Measurements from ENCODE around the gene MICAL2.

MICAL2 gene

DNA sequence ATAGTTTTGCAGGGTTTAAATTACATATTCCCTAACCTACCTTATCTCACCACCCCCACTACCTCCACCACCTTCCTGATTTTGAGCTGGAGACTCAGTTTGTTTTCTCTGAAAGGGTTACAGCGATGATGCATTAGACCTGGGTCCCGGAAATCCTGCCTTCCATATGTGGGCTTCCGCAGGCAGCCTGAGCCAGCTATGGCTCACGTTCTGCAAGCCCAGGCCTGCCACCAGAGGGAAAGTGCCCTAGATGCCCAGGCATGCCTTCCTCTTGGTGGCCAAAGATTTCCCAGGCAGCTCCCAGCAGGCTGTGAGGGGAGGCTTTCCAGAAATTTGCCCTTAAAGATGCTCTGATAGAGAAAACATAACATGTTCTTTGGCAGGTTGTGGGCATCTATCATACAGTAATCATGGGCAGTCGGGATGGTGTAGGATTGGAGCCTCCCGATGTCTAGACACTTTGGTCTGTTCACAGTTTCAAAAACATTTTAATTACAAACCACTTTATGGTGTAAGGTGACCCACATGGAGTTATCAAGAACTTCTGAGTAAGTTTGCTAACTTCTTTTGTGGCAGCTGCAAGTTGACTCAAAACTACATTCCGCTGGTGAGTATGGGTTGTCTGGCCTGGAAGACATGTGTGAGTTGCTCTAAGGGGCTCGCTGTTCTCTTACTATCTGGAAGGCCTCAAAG is 79.3 kb downstream of the MICAL2 start:
- peak; percentile 26 for DNase-seq (ENCODE audit: low read depth)

DNA sequence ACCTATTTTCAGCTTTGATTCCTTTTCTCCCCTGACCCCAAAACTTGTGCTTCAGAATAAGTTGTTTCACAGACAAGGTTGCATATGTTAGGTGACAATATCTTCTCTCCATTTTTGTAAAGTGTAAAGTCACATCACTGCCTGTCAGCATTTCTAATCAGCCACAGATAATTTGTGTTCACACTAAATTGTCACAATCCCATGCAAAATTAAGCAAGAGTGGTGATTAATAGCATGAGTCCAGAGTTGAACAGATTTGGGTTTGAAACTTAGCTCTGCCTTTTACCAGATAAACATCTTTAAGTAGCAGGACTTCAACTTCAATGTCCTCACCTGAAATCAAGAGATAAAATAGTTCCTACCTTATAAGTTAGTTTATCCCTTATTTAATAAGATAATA is 80.1 kb downstream of the MICAL2 start:
- DNase-seq (ENCODE audit: low read depth), result no peak

DNA sequence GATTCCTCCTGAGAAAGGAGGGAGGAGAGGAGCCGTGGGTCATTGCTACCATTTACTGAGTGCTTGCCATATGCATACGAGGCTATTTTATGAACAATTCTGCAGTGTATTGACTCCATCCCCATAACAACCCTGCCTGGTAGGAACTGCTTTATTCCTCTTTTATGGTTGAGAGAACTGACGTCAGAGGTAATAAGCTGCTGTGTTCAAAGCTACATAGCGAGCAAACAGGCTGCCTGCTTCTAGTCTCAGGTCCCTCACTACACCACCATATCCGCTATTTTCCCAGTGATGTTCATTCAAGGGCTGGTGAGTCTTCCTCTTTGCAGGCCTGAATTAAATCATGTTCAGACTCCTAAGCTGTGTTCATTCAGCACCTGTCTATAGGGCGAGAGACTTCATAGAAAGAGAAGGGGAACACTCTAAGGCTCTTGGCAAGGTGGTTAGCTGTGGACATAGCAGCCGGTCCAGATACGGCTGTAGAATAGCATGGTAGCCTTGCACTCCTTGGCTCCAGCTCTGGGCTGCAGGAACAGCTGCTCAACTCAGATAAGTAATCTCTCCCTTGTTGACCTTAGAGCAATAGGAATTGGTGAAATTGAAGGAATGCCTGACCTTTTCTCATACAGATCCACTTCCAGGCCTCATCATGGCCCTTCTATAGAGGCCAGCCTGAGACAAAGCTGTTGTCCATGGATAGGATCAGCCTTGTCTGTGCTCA is 82.6 kb downstream of the MICAL2 start:
- DNase-seq (ENCODE audit: low read depth), result no peak

DNA sequence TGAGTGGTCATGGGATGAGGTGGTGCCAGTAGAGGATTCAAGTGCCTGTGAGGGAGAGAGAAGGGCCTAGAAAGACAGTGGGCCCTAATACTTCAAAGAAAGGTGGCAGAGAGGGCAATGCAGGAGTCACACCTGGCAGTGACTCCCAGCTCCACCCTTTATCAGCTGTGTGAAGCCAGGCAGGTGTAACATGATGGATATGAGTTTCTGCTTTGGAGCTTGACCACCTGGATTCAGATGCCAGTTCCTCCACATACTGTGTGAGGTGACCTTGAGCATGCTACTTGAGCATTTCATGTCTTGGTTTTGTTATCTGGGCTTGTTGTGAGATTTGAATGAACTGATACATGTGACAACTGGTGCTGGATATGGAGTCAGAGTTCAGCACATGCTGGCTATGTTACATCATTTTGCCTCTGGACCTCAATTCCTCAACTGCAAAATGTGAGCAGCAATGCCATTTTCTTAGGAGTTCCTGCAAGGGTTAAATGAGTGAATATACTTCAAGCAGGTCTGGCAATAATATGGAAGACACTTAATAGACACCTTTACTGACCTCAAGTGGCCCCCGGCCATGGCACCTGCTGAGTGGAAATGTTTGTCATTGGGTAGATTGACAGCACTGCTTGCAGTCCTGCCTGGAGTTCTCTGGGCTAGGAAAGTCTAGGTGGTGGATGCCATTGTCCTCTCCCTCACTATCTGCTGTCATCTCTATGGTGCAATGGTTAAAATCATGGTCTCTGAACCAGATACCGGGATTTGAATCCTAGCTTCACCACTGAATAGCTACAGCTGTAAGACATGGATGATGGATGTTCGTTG is 83.3 kb downstream of the MICAL2 start:
- no peak for DNase-seq (ENCODE audit: low read depth)

DNA sequence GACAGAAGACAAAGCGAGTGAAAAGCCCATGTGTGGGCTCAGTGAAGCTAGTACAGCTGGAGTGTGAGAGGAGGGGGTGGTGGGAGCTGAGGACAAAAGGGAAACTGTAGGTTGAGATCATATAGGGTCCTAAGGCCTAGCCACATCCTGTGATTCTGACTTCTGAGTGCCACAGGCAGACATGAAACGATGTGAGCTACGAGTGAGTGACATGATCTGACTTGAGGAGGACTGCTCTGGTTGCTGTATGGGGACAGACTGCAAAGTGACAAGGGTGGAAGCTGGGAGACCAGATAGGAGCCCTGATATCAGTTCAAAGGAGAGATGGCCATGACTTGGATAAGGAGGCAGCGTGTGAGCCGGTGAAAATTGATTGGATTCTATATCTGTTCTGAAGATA is 85.4 kb downstream of the MICAL2 start:
- DNase-seq (ENCODE audit: low read depth), result no peak

DNA sequence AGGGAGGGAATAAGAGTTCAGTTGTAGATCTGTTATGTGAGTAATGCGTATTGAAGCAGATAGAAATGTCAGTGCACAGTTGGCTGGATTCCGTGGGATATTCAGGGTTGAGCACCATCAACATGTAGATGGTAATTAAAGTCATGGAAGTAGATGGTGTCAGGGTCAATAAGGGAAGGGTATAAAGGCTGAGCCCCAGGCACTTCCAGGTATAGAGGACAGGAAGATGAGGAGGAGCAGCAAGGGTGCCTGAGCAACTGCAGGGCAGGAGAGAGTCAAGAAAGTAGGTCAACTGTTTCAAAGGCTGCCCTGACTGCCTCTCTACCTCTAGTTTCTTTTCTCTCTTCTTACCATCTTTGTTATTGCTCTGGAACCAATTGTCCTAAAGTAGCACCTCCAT is 85.9 kb downstream of the MICAL2 start:
- no peak for DNase-seq (ENCODE audit: low read depth)

DNA sequence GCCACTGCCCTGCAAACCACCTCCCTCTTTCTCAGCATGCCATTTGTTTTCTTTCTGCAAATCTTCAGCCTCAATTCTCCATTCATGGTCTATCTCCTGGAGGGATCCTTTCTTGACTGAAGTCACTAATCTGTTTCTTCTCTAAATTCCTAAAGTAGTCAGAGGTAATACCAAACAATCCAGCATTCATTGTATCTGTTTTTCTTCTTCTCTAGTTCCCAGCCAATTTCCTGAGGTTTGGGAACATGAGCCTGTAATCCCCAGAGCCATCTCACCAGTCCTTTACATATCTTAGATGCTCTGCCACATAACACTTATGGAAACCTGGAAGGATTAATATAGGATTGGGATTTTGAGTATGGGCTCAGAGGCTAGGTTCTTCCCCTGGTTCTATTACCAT is 86.5 kb downstream of the MICAL2 start:
- DNase-seq (ENCODE audit: low read depth), result no peak

DNA sequence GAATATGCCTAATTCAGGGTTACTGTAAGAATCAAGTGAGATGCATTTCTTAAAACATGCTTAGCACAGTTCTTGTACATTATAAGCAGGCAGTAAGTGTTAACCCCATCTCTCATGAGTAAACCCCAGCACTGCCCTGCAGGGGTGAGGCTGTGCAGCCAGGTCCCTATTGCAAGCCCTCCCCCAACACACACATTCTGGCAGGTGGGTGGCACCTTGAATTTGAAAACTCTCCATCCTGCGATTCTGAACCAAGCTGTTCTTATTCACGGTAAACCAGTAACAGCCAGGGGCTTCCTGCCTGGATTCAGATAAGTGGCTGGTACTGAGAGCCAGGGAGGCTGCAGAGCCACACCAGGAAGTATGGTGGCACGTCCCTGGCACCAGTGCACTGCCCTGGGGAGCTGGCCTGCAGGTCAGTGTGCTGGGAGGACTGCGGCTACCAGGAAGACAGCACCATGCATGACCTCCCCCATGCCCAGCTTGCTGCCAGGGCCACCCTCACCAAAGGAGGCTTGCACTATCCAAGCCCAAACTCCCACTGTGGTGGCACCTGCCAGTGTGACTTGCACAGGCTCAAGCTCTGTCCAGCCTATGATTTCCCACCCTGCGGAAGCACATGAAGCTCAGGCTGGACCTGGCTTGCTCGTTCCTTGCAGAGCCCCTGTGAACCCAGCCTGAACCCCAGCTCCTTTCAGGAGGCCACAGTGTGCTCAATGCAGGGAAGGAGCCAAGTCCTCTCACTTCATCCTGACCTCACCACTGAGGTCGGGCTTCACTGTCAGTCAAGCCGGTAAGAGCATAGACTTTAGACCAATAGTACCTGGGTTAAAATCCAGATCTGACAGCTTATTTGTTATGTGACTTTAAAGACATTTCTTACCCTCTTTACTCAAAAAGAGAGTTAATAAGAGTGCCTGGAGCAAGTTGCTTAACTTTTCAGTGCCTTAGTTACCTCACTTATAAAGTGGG is 88.1 kb downstream of the MICAL2 start:
- DNase-seq (ENCODE audit: low read depth), result no peak

DNA sequence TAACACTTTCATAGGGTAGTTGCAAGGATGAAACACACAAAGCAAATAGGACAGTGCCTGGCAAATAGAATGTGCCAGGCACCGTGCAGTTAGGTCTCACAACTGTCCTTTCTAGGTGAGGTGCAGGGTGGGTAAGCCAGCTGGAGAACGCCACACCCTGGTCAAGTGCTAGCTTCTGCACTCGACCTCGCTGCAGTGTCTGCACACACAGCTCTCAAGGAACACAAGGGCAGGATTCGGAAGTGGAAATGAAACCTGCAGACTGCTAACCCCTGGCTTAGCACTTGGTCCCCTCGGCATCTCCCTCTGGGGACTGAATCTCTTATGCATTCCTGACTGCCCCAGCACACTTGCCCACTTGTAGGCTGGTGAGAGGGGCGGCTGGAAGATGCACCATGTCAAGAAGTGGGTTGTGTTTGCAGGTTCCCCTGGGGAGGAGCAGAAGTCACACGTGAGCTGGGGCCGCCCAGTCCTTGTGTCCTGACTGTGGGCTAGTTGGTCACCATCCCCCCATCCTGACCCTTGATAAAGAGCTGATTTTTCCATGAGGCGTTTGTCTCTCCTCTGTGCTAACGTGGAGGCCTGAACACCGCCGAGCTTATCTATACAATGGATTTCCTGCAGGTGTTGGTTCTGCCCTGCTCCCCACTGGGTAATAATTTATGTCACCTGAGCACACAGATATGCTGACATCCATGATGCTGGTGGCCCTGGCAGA is 89.0 kb downstream of the MICAL2 start:
- no peak for DNase-seq (ENCODE audit: low read depth)

DNA sequence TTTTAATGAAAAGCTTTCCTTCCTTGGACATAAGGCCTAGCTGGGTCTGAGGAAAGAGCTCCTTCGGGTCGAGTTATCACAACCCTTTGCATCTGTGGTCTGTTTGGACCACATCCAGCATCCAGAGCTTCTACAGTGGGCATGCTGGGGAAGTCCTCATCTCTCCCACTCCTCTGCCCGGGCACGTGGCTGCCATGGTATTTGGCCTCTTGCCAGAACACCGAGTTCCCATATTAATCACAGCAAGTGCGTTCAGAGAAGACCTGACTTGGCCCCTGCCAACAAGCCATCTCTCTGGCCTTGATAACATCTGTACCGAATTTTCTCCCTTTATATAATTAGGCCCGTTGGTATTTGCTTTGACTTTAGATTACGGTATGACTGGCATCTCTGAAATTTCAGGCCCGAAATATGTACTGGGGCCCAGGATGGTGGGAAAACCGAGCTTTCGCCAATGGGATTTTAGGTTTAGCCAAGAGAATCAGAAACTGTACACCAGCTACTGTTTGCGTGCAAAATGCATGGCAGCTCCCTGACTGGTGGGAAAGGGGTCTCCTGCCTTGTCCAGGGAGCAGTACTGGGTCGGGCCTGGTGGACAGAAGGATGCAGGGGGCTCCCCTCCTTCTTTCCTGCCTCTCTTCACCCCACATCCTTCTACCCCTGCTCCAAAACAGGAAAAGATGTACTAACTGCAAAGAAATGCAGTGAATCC is 90.0 kb downstream of the MICAL2 start:
- DNase-seq (ENCODE audit: low read depth), result no peak

DNA sequence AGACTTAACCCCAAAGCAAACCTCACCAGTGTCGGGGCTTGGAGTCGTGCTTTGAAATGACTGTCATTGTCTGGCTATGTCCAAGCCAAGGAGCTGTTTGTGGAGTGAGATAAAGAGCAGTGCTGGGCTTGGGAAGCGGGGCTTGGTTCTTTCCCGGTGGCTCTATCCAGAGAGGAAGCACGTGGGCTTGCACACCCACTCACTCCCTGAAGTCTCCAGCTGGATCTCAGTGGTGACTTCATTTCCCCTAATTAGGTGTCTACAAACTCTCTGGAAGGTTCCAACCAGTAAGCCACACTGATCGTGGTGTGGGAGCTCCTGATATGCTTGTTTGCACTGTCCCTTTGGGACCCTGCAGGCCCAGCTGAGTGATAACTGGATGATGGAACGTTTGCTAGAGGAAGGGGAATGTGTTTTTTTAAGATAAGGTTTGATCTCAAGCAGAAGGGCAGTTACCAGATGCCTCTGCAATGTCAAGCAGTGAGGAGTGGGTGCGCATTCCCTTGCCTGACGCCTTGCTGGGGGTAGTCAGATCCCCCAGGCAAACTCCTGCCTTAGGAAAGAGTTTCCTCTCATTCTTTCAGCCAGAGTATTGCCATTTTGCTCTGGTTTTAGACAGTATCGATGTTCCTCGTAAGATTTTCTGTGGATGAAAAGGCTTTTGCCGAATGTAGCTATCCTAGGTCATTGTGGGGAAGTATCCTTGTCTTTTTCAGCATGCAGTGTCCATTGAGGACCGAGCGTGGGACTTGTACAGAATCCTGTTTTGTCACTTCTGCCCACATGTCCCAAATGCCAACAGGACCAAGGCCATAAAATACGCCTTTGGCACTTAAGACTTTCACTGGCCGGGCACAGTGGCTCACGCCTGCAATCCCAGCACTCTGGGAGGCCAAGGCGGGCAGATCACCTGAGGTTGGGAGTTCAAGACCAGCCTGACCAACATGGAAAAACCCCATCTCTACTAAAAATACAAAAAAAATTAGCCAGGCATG is 90.9 kb downstream of the MICAL2 start:
- DNase-seq (ENCODE audit: low read depth), result no peak

DNA sequence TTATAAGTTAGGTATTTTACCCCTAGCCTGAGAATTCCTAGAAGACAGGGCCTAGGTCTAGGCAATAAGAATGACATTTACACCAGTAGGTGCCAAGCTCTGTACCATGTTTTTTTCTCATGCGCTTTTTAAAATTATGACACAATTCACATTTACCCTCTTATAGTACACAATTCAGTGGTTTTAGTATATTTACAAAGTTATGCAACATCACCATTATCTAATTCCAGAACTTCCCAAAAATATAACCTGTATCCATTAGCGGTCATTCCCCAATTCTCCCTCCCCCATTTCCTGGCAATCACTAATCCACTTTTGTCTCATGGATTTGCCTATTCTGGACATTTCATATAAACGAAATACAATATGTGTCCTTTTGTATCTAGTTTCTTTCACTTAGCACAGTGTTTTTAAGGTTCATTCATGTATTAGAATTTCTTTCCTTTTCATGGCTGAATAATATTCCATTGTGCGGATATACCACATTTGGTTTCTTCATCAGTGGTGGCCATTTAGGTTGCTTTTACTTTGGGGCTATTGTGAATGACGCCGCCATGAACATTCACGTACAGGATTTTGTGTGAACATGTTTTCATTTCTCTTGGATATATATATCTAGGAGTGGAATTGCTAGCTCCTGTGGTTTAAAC is 92.4 kb downstream of the MICAL2 start:
- no peak for DNase-seq (ENCODE audit: low read depth)

DNA sequence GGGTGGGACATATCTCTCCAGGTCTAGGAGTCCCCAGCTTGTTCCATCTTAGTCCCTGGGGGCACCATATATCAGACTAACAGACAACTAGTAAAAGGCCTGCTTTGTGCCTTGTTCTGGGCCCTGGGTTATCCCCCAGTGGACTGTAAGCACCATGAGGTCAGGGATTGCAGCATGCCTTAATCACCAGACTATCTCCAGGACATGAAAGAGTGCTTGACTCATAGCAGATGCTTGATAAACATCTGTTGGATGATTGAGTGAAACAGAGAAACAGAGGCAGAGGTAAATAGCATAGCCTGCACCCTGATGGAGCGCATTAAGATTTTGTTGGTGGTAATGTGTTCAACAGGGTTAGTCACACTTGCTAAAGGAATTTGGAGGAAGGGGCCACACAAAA is 94.1 kb downstream of the MICAL2 start:
- DNase-seq (ENCODE audit: low read depth), result no peak

DNA sequence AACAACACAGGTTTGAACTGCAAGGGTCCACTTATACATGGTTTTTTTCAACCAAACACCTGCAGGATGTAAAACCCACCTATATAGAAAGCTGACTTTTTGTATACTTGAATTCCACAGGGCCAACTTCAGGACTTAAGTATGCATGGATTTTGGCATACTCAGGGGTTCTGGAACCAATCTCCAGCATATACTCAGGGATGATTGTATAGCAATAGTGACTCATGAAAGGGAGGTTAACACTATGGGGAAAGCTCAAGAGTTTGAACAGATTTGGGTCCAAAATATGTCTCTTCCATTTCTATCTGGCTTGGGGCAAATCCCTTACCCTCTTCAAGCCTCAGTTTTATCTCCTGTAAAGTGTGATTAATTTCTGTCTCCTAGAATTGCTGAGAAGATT is 94.9 kb downstream of the MICAL2 start:
- no peak for DNase-seq (ENCODE audit: low read depth)

DNA sequence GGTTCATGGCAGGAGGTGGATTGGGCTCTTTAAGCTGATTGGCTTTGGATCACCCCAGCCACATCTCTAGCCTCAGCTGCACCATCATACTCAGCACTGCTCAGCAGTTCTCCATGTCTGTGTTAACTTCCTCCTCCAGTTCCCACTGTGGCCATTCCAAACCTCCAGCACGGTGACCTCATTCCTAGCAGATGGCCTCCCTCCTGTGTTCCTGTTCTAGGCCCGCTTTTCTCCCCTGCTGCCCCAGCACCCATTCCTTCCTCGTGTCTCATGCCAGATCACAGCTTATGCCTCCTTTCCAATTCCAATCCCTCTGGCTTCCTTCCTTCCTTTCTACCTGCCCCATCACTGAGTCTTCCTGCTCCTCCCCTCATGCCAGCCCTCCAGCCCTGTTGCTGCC is 96.1 kb downstream of the MICAL2 start:
- DNase-seq (ENCODE audit: low read depth), result no peak

DNA sequence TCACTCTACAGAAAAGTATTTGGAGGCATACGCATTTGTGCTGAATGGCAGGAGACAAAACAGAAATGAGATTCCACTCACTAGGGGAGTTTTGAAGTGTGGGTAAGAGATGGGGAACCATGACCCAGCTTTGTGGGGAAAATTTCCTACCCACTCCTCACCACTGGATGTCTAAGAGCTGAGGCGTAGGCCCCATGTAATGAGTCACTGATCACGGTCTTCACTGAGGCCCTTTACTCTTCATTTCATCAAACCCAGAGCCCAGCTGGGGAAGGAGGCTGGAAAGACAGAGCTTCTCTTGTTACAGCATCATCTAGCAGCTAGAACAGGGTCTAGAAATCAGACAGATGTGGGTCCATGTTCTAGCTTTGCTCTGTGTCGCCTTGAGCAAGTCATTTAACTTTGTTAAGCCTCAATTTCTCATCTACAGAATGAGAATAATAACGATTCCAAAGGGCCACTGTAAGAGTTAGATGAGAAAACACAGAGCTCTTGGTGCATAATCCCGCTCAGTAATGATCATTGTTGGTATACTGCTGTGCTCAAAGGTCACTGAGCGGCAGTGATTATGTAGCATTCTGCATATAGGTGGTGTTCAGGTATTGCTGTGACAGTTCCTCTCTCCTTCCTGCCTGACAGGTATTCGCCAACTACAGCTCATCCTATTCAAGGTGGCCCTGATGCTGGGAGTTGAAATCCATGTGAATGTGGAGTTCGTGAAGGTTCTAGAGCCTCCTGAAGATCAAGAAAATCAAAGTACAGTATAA is 97.2 kb downstream of the MICAL2 start:
- DNase-seq (ENCODE audit: low read depth), result no peak

DNA sequence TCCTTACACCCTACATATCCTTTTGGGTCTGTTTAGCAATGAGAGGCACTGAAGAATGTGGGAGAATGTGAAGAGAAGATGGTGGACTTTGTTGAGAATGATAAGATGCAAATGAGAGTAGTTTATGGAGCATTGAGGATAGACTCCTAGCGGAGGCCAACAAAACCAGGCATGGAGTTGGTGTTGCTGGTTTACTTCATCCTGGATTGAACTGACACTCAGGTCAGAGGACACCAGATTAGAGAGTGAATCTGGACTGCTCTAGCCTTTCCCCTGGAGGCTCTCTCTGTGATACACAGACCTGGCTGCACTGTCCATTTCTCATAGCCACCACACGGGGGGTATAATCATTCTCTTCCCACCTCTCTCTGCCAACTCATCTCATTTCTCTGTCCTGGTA is 98.7 kb downstream of the MICAL2 start:
- no peak for DNase-seq (ENCODE audit: low read depth)

DNA sequence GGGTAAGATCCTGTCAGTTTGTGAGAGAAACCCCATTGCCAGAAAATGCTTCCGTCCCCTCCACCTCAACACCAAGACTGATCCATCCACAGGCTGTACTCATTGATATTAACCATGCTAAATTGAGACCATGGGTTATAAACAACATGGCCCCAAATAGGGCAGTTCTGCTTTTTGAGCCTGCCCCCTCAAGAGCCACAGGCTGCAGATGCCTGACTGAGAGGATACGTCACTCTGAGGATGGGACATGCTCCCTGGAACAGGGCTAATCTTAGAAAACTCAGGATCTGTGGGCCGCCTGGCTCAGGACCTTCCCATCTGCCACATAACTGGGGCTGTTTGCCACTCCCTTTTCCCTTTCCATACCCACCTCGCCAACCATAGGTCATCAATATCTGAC is 99.8 kb downstream of the MICAL2 start:
- DNase-seq (ENCODE audit: low read depth), result no peak

All from stimulated activated CD8-positive, alpha-beta memory T cell treated with anti-CD3 and anti-CD28 coated beads, Interleukin-12 subunit alpha, Interleukin-12 subunit beta, amount 100 ng/mL, for 1 hour (primary cell).